ENCODE results near the gene LRP6.

- TF ChIP-seq CTCF (conservative IDR thresholded peaks at IDR 0.05) = no peak
- TF ChIP-seq EZH2 (IDR thresholded peaks at IDR 0.05; ENCODE audit: low read depth) = no peak
Measured at GRCh38 chr12:12178559-12178958, 88.3 kb downstream of the LRP6 start.

All from PC-9 (cell line).